Small intestine (tissue), 7 donors: Measurements from ENCODE around the gene ANKK1. TPM values are rescaled to one million over a fixed set of nuclear protein-coding genes. Genes with fewer than 3 reads are reported as not detected.

Source experiments
- DNase-seq, 2 donors: peaks; one replicate each; pipeline versions ENCODE4 v3.0.0 to v3.0.0-alpha.2; 2013
- FAIRE-seq: peaks from 2 replicates; lab custom pipeline; 2012; peaks lifted over from hg19 to GRCh38; lab: Jason Lieb, UNC
- H3K27ac ChIP-seq, 3 donors: one replicate each; pipeline ENCODE4 v1.5.1; 2013; ENCODE audit warnings: low read length in 2 of 3, mild to moderate bottlenecking in 2 of 3, control low read depth in 1 of 3, inconsistent platforms in 1 of 3, low read depth in 1 of 3, moderate library complexity in 1 of 3
- H3K27me3 ChIP-seq, 3 donors: one replicate each; pipeline ENCODE4 v1.6.1; 2013; ENCODE audit warnings: low read length in 3 of 3, inconsistent platforms in 1 of 3; ENCODE audit not compliant: control insufficient read depth in 3 of 3, insufficient read depth in 3 of 3
- H3K36me3 ChIP-seq, 3 donors: one replicate each; pipeline ENCODE4 v1.6.1; 2013; ENCODE audit warnings: low read length in 3 of 3, inconsistent platforms in 1 of 3, low read depth in 1 of 3, mild to moderate bottlenecking in 1 of 3, moderate library complexity in 1 of 3; ENCODE audit not compliant: control insufficient read depth in 3 of 3, insufficient read depth in 2 of 3
- H3K4me1 ChIP-seq, 3 donors: one replicate each; pipeline ENCODE4 v1.6.1; 2013; ENCODE audit warnings: low read length in 2 of 3, inconsistent platforms in 1 of 3, low read depth in 1 of 3, mild to moderate bottlenecking in 1 of 3, moderate library complexity in 1 of 3; ENCODE audit not compliant: control insufficient read depth in 3 of 3, insufficient read depth in 2 of 3
- H3K4me3 ChIP-seq, 3 donors: one replicate each; pipeline ENCODE4 v1.5.1; 2013; ENCODE audit warnings: low read length in 3 of 3, control low read depth in 1 of 3, inconsistent platforms in 1 of 3, low read depth in 1 of 3, mild to moderate bottlenecking in 1 of 3, moderate library complexity in 1 of 3
- H3K9me3 ChIP-seq, 2 donors: one replicate each; pipeline ENCODE4 v1.6.1; 2013; ENCODE audit warnings: low read depth in 1 of 2, low read length in 1 of 2; ENCODE audit not compliant: control insufficient read depth in 2 of 2, insufficient read depth in 1 of 2
- WGBS, 3 donors: extraction: QIAGEN DNeasy Blood & Tissue Kit; methylation state at CpG; one replicate each; pipeline ENCODE4 v1.1.7; 2013; 5-methylcytosine and 5-hydroxymethylcytosine counted together
- polyA plus RNA-seq, 4 donors: library from polyadenylated mRNA; stranded (reverse) in 3 of 4; unstranded in 1 of 4; fragments of 200-250 nt in 3 of 4; fragments of 120-200 nt in 1 of 4; gene quantifications; one replicate each; pipeline versions ENCODE4 v1.2.1 to v1.2.3, GENCODE V29; 2013
- donor health status: healthy with polysubstance abuse.
- donor health status: control.
- donor health status: control.
- donor health status: Bipolar disorder and iron deficiency.
- donor health status: healthy.

Gene ANKK1
- polyA plus RNA-seq, 4 donors = 0.18 to 0.30 (median 0.22) TPM; not detected in 1

DNA sequence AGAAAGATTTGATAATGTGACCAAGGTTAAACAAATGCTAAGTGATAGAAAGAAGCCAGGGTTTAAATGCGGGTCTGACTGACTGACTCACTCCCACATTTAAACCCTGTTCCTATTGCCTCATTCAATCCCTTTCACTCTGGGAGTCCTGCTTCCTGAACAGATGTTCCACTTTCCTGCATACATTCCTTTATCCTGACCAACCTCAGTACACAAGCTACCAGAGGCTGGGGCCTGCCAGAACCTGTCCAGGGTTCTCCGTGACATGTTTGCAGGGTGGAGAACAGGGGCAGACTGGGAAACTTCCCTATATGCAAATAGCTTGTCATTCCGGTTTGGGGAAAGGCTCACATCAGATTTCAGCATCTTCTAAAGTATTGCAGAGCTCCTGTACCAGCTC, 3.0 kb upstream of the ANKK1 start:
- H3K27ac ChIP-seq = no peak overlapping the region
- peaks cover 0 to 18% (median 12%) of the 10 kb centered on the region in 3 donors for H3K27me3 ChIP-seq
- H3K9me3 ChIP-seq = no peaks in the 10 kb centered on the region
- peaks cover 0 to 4% (median 0%) of the 10 kb centered on the region in 3 donors for H3K4me1 ChIP-seq
- 61 to 72% (median 69%) methylated on average over 3 of the region's 3 CpGs for WGBS, 3 donors
- no peak for FAIRE-seq
- H3K36me3 ChIP-seq = no peaks in the 10 kb centered on the region
- no peak overlapping the region for H3K4me3 ChIP-seq
- no peak for DNase-seq

DNA sequence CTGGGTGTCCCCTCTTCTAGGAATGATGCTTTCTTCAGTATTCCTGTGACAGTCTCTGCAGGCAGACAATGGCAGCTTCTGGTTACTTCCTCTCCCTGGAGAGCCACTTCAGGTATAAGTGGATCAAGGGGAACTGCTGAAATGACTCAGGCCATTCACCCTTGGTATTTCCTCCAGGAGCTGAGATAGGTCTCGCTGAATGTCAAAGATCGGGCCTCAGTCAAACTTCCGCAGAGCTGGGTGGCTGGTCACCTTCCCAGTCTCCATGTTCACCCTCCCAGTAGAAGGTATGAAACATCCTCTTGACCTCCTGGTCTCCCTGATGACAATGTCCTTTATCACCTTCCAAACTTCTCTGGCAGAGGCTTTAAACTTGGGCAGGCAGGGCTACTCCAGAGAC, 1.8 kb upstream of the ANKK1 start:
- 93 to 95% (median 94%) methylated on average over 3 of the region's 3 CpGs for WGBS, 3 donors
- DNase-seq (no peak), FAIRE-seq (no peak)
- Histone ChIP-seq H3K36me3 (no peaks in the 10 kb centered on the region), H3K27me3 (peaks cover 0 to 20% (median 12%) of the 10 kb centered on the region in 3 donors), H3K27ac (no peak overlapping the region), H3K4me3 (no peak overlapping the region), H3K9me3 (no peaks in the 10 kb centered on the region), H3K4me1 (peaks cover 0 to 4% (median 0%) of the 10 kb centered on the region in 3 donors)

DNA sequence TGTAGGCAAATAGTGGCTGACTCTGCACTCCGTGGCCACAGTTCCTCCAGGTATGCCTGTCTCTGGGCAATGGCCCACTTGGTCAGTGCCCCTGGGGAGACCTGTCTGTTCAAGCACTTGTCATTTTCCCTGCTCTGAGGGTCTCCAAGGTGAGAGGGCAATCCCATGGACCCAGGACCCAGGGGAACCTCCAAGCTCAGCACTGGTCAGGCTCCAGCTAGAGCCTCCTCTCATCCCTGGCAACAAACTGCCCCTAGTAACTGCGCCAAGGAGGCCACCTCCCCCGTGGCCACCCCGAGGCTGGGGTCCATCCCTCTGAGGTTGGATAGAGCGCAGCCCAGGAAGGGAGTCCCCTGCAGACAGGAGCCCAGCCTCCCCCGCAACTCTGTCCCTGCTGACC, 713 bp upstream of the ANKK1 start:
- WGBS, 3 donors = 73 to 85% (median 80%) methylated on average over 6 of the region's 6 CpGs
- Histone ChIP-seq H3K4me1 (peaks cover 0 to 4% (median 0%) of the 10 kb centered on the region in 3 donors), H3K36me3 (no peaks in the 10 kb centered on the region), H3K9me3 (no peaks in the 10 kb centered on the region), H3K4me3 (no peak overlapping the region), H3K27ac (no peak overlapping the region), H3K27me3 (peaks cover 0 to 20% (median 12%) of the 10 kb centered on the region in 3 donors)
- no peak for FAIRE-seq
- no peak for DNase-seq

DNA sequence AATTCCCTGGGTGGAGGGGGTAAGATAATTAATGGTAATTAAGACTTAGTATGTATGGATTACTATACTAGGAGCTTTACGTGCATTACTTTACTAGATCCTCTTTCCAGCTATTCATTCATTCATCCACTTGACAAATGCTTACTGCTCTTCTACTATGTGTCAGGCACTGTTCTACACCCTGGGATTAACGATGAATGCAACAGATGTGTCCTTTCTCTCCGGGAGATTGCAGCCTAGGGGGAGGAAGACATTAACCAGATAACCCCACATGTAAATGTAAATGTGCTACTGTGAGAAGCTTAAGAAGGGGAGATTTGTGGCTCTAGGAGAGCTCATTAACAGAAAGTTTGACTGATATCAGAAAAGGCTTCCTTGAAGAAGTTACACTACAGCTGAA, 1.7 kb downstream of the ANKK1 start:
- Histone ChIP-seq H3K4me3 (no peak overlapping the region), H3K9me3 (no peaks in the 10 kb centered on the region), H3K36me3 (no peaks in the 10 kb centered on the region), H3K27me3 (peaks cover 0 to 20% (median 12%) of the 10 kb centered on the region in 3 donors), H3K4me1 (peaks cover 0 to 4% (median 0%) of the 10 kb centered on the region in 3 donors), H3K27ac (no peak overlapping the region)
- FAIRE-seq (no peak), DNase-seq (no peak)
- 51 to 73% (median 73%) methylated on average over 3 of the region's 3 CpGs for WGBS, 3 donors

DNA sequence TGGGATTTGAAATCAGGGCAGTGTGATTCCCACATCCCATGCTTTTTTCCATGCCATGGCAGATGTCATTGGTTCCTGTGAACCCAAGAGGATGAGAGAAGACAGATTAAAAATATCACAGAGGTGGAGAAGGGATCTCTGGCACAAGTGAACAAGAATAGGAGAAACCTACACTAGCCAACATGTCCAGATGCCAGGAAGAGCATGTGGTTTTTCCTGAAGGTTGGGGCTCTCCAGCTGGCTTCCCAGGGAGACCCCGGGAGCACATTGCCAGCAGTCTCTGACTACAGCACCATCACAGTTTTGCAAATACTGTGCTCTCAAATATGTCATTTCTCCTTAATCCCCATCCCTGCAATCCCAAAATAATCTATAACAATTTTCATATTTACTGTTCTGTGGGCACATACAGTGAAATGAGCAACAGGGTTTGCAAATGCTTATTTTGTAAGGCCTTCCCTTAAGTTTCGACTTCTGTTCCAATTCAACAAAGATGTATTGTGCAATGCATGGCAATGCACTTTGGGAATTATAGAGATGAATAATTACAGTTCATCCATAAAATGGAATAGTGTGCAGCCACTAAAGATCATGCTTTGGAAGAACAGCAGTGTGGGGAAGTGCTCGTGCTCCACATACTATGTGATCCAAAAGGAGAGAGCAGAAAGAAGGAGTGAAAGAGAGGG, 4.8 kb downstream of the ANKK1 start:
- Histone ChIP-seq H3K9me3 (no peaks in the 10 kb centered on the region), H3K4me1 (peaks cover 0 to 4% (median 0%) of the 10 kb centered on the region in 3 donors)

DNA sequence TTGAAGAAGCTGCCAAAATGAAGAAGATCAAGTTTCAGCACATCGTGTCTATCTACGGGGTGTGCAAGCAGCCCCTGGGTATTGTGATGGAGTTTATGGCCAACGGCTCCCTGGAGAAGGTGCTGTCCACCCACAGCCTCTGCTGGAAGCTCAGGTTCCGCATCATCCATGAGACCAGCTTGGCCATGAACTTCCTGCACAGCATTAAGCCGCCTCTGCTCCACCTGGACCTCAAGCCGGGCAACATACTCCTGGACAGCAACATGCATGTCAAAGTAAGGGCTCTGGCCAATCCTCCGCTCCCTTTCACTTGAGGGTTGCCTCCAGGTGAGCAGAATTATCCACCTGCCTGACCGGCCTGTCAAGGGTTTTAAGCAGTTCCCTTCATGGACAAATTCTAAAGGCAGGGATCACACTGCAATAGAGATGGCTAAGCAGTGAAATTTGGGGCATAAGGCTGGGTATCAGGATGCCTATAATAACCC, 6.0 kb downstream of the ANKK1 start:
- no peak for DNase-seq
- no peak overlapping the region for H3K4me3 ChIP-seq
- no peaks in the 10 kb centered on the region for H3K9me3 ChIP-seq
- no peak for FAIRE-seq
- H3K27ac ChIP-seq = no peak overlapping the region
- 88 to 89% (median 88%) methylated on average over 8 of the region's 8 CpGs for WGBS, 3 donors
- no peaks in the 10 kb centered on the region for H3K36me3 ChIP-seq
- peaks cover 0 to 6% (median 0%) of the 10 kb centered on the region in 3 donors for H3K27me3 ChIP-seq
- H3K4me1 ChIP-seq = no peaks in the 10 kb centered on the region

More for the DNA sequence above, 4.8 kb downstream of the ANKK1 start:
- WGBS, 3 donors = 72 to 82% (median 82%) methylated on average over 3 of the region's 3 CpGs
- Histone ChIP-seq H3K27me3 (peaks cover 0 to 17% (median 5%) of the 10 kb centered on the region in 3 donors), H3K36me3 (no peaks in the 10 kb centered on the region), H3K4me3 (no peak overlapping the region), H3K27ac (no peak overlapping the region)
- DNase-seq = no peak
- no peak for FAIRE-seq

DNA sequence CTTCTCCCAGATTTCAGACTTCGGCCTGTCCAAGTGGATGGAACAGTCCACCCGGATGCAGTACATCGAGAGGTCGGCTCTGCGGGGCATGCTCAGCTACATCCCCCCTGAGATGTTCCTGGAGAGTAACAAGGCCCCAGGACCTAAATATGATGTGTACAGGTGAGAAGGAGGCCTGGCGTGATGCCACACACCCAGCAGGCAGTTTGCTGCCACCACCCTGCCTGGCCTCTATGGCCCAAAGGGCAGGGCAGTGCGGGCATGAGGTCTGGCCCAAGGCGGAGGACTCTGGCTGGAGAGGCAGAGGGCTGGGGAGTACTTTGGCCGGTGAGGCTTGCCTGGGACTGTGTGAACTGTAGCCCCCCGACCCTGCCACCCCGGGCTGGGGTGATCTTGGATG, 7.3 kb downstream of the ANKK1 start:
- Histone ChIP-seq H3K4me1 (no peaks in the 10 kb centered on the region), H3K27ac (no peak overlapping the region), H3K9me3 (no peaks in the 10 kb centered on the region), H3K27me3 (no peaks in the 10 kb centered on the region), H3K4me3 (no peak overlapping the region), H3K36me3 (no peaks in the 10 kb centered on the region)
- FAIRE-seq (no peak), DNase-seq (no peak)
- WGBS, 3 donors = 79 to 90% (median 85%) methylated on average over 11 of the region's 11 CpGs

DNA sequence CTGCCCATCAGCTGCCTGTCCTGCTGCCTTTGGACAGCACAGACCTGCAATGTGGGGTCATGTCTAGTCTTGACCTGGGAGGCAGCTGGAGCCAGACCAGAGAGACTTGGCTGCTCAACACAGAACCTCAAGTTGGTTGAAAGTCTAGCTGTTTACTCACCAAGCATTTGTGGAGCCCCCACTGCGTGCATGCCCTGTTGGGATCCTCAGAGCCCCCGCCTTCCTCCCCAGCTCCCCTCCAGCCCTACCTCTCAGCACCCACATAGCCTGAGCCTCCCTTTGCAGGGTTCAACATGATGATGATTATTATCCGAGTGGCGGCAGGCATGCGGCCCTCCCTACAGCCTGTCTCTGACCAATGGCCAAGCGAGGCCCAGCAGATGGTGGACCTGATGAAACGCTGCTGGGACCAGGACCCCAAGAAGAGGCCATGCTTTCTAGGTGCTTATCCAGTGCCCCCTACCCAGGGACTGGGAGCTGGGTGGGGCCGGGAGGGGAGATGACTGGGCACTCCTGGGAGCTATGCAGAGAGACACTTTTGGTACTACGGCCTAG, 8.3 kb downstream of the ANKK1 start:
- H3K36me3 ChIP-seq = no peaks in the 10 kb centered on the region
- no peaks in the 10 kb centered on the region for H3K9me3 ChIP-seq
- FAIRE-seq = no peak
- DNase-seq = no peak
- WGBS, 3 donors = 91 to 93% (median 92%) methylated on average over 9 of the region's 9 CpGs
- no peaks in the 10 kb centered on the region for H3K27me3 ChIP-seq
- H3K4me1 ChIP-seq = no peaks in the 10 kb centered on the region
- no peak overlapping the region for H3K4me3 ChIP-seq
- no peak overlapping the region for H3K27ac ChIP-seq
